ENCODE data around the gene VPS72. TPM values are rescaled to one million over a fixed set of nuclear protein-coding genes. Genes with fewer than 3 reads are reported as not detected.

The VPS72 gene
- total and polyA plus RNA-seq, 2 of the 13 experiments (the other 11 are each of a cell fraction or from before 2014, with no cell fraction given) = 33.7 to 34.5 TPM

DNA sequence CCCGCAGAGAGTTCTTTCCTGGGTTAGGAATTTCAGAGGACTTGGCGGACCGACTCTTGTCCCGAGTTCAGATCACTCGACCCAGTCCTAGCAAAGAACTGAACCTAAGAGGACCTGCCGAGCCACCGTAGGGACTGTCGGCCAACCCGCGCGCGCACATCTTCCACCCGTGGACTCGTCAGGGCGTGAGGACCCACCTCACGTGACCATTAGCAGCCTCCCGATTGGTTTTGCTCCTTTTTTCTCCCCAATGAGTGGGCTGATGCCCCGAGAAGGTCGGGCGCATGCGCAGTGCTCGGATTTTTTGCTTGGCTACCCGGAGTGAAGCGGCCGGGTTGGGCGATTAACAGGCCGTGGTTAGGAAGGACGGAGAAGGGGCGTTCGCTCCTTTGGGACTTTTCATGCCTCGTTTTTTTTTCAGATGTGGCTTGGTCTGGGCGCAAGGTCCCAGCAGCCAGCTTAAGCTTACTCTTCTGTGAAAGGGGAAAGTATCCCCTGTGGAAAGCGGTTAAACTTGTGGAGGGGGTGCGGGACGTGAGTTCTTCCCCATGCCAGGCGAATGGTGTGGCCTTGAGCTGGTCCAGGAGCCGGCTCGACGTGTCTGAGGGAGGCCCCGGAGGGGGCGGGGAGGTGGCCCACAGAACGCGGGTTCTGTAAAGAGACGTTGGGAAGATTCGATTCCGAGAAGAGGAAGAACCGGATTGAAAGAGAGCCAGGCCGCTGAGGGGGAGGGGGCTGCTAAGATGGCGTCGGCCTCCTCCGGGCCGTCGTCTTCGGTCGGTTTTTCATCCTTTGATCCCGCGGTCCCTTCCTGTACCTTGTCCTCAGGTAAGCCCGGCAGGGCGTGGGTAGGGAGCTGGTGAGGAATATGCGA is 8.5 kb upstream of the VPS72 start, which contains the start of gene PIP5K1A (continued):
- TF ChIP-seq DMTF1 (CRISPR knock-in tag; IDR thresholded peaks at IDR 0.05) = no peak
- peak; percentile 32; the same call in 1 of the 2 replicates for TF ChIP-seq KDM4B (CRISPR knock-in tag; IDR thresholded peaks at IDR 0.05)
- TF ChIP-seq ZNF563 (CRISPR knock-in tag; IDR thresholded peaks at IDR 0.05) = 0 out of 2 replicates have a peak, but pooled peaks have one; percentile 53
- peak; percentile 21; the same call in 1 of the 2 replicates for TF ChIP-seq NFKBIZ (CRISPR knock-in tag; IDR thresholded peaks at IDR 0.05)
- 0 out of 2 replicates have a peak, but pooled peaks have one; percentile 13 for TF ChIP-seq ZNF766 (CRISPR knock-in tag; IDR thresholded peaks at IDR 0.05; ENCODE audit: borderline replicate concordance)
- TF ChIP-seq GATA4 (IDR thresholded peaks at IDR 0.05; ENCODE audit: borderline replicate concordance, low read depth) = no peak
- peak; percentile 91 for TF ChIP-seq DR1 (CRISPR knock-in tag; IDR thresholded peaks at IDR 0.05)
- TF ChIP-seq, protein P1, sequence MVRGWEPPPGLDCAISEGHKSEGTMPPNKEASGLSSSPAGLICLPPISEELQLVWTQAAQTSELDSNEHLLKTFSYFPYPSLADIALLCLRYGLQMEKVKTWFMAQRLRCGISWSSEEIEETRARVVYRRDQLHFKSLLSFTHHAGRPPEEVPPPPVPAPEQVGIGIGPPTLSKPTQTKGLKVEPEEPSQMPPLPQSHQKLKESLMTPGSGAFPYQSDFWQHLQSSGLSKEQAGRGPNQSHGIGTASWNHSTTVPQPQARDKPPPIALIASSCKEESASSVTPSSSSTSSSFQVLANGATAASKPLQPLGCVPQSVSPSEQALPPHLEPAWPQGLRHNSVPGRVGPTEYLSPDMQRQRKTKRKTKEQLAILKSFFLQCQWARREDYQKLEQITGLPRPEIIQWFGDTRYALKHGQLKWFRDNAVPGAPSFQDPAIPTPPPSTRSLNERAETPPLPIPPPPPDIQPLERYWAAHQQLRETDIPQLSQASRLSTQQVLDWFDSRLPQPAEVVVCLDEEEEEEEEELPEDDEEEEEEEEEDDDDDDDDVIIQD (CRISPR knock-in tag; IDR thresholded peaks at IDR 0.05; ENCODE audit: low read depth) = peak; percentile 68; the same call in 1 of the 2 replicates
- TF ChIP-seq ZNF136 (CRISPR knock-in tag; IDR thresholded peaks at IDR 0.05; ENCODE audit: low read depth) = 0 out of 2 replicates have a peak, but pooled peaks have one; percentile 31
- no peak for TF ChIP-seq HMGA1 (CRISPR knock-in tag; conservative IDR thresholded peaks at IDR 0.05)
- no peak for TF ChIP-seq ATRX (CRISPR knock-in tag; IDR thresholded peaks at IDR 0.05; ENCODE audit: borderline replicate concordance)
- peak; percentile 89 for TF ChIP-seq BHLHE40 (IDR thresholded peaks at IDR 0.05; ENCODE audit: low read length)
- peak; percentile 84 for TF ChIP-seq NFYC (CRISPR knock-in tag; IDR thresholded peaks at IDR 0.05)
- TF ChIP-seq SIX4 (CRISPR knock-in tag; IDR thresholded peaks at IDR 0.05) = no peak
- 0 out of 2 replicates have a peak, but pooled peaks have one; percentile 13 for TF ChIP-seq ZMAT3 (CRISPR knock-in tag; conservative IDR thresholded peaks at IDR 0.05)
- no peak for TF ChIP-seq KLF13 (CRISPR knock-in tag; IDR thresholded peaks at IDR 0.05)
- TF ChIP-seq HDAC1 (CRISPR knock-in tag; IDR thresholded peaks at IDR 0.05) = peak; percentile 52; the same call in 1 of the 2 replicates
- peak; percentile 52 for TF ChIP-seq ASH2L (IDR thresholded peaks at IDR 0.05; ENCODE audit: insufficient read length, low read depth, low read length)
- TF ChIP-seq GRHL1 (CRISPR knock-in tag; conservative IDR thresholded peaks at IDR 0.05) = no peak
- TF ChIP-seq ZNF576 (CRISPR knock-in tag; IDR thresholded peaks at IDR 0.05) = no peak
- TF ChIP-seq GFI1 (CRISPR knock-in tag; IDR thresholded peaks at IDR 0.05; ENCODE audit: borderline replicate concordance) = 0 out of 2 replicates have a peak, but pooled peaks have one; percentile 18
- TF ChIP-seq KDM2A (CRISPR knock-in tag; IDR thresholded peaks at IDR 0.05; ENCODE audit: borderline replicate concordance, low read depth) = peak; percentile 22; the same call in 1 of the 2 replicates
- TF ChIP-seq FOSL2 (CRISPR knock-in tag; IDR thresholded peaks at IDR 0.05) = no peak
- peak; percentile 68; the same call in 1 of the 2 replicates for TF ChIP-seq SMAD9 (CRISPR knock-in tag; IDR thresholded peaks at IDR 0.05)

Measured in HepG2 (cell line).